GM21390 (cell line): ENCODE data around the gene NPY.
"Not testable (repeated sequence)": the region's sequence is repeated elsewhere in the genome, so short reads cannot be mapped to it uniquely, and the experiment has no call there.

Source experiments
- ATAC-seq: cut with Tn5 transposase; IDR thresholded peaks from one replicate; pipeline ENCODE4 v1.9.1; 2021; ENCODE audit not compliant: unreplicated experiment

Gene NPY

GRCh38 chr7:24283897-24284698 lies at the start of gene NPY:
Gene NPY (plus strand): TSS chr7:24284190. CDS start chr7:24285241, 1,051 bp downstream.
- ATAC-seq, result no peak

DNA sequence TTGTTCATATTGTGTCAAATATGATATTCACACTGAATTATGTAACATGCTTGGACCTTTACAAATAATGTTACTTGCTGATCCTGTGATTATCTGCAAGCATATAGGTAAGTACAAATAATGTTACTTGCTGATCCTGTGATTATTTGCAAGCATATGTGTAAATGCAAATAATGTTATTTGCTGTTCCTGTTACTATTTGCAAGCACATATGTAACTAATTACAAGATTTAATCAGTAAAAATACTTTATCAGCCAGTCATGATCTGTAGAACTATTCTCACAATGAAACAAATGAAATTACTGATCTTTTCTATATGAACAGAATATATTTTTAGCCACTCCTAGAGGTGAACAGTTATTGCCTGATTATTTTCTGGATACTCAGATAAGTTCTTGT lies 44.7 kb upstream of the NPY start:
- ATAC-seq, result no peak

- ATAC-seq, result no peak
These were observed 42.8 kb upstream of the NPY start for GRCh38 chr7:24241206-24241605.

DNA sequence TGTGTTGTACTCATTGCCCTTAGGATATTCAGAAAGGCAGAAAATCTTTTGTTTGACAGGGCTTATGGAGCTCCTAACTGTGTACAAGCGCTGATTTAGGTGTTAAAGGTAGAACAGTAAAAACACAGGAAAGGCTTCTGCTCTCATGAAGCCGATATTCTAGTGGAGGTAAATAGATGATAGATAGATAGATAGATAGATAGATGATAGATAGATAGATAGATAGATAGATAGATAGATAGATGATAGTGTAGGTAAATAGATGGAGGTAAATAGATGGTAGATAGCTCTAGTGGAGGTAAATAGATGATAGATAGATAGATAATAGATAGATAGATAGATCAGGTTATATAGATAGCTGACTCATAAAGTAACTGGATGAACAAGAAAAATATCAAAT lies 39.4 kb upstream of the NPY start:
- no peak for ATAC-seq

DNA sequence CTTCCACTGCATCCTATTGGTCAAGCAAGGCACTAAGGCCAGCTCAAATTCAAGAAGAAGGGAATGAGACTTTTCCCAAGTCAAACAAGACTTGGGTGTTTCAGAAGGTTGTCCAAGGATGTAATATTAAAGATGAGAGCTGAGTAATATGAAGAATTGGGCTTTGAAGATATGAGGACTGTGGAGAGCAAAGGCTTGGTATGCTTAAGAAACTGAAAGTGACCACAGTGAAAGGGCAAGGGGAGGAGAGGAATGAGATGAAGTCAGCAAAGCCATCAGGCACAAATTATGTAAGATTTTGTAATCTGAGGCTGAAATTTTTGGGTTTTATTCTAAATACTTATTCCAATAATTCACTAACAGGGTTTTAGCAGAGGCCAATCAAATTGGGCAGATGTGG lies 38.6 kb upstream of the NPY start:
- peak; percentile 82 for ATAC-seq

GRCh38 chr7:24249266-24249665 lies 34.7 kb upstream of the NPY start:
- no peak for ATAC-seq

GRCh38 chr7:24251568-24251967 lies 32.4 kb upstream of the NPY start:
- ATAC-seq, result no peak

DNA sequence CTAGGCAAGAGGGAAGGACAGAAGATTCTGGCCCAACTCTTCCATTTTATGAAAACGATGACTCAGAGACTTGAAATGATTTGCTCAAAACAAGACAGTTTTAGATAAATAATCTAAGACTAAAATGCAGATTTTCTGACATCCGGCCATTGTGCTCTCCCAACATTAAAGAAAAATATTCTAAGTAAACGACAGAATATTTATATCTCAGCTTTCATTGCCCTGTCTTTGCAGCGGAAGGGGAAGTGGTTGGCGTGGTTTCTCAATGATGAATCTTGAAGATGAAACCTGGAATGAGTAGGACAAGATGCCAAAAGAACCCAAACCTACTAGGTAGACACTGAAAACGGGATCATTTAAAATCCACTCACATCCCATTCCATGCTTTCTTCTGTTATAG lies 28.9 kb upstream of the NPY start:
- ATAC-seq, result no peak

GRCh38 chr7:24258324-24258723 lies 25.7 kb upstream of the NPY start:
- not testable (repeated sequence) for ATAC-seq

- no peak for ATAC-seq
These were observed 12.1 kb upstream of the NPY start for GRCh38 chr7:24271938-24272337.

DNA sequence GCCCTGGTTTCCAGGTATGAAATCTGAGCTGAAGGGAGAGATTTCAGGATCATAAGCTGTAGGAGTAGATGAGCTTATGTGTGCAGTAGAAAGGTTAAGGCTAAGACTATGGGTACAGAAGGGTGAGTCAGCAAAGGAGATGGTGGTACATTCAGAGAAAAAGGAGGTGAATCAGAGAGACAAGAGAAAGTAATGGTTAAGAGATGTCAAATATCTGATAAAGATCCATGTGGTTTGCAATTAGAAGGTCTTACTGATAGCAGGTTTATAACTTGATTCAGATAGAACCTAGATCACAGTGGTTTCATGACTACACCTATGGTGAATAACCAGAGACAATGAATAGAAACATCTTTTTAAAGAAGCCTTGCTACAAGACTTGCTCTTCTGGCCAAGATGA lies 4.5 kb upstream of the NPY start:
- no peak for ATAC-seq

GRCh38 chr7:24283554-24283896 lies 465 bp upstream of the NPY start:
- ATAC-seq, result no peak

GRCh38 chr7:24284699-24285506 lies 913 bp downstream of the NPY start:
- ATAC-seq, result no peak

GRCh38 chr7:24290004-24290641 lies 6.1 kb downstream of the NPY start:
- ATAC-seq, result peak; percentile 99

DNA sequence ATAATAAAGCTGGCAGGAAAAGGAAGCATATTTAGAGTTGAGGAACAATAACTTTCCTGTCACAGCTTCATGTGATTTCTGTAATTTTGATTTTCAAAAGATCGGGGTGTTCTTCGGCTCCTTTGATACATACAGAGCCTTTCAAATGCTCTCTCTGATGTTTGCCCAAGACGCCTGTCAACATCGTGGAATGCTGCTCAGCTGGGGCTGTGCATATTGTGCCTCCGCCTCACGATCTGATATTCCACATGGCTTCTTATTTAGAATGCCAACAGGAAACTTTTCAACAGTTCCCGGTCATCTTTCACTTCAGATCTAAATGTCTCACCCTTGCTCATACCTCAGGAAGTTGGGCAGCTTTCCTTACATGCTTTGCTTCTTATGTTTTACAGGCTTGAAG lies 7.3 kb downstream of the NPY start:
- ATAC-seq, result no peak

GRCh38 chr7:24297362-24297761 lies 13.4 kb downstream of the NPY start:
- no peak for ATAC-seq

DNA sequence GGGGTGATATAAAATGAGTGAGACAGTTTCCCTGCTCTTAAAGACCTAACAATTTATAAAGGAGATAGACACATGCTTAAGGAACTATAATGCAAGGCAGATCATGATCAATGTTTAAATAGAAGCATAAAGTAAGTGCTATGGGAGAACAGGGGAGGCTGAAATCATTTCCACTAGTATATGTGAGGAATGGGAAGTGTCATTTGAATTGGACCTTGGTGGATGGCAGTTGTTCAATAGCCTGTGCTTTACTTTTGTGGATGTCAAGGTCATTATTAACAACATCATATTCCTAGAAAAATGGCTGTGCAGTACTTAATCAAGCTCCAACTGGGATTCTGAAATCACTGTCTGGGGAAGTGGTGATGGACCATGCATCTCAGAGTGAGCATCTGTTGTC lies 14.7 kb downstream of the NPY start:
- ATAC-seq, result no peak

- ATAC-seq, result no peak
These were observed 15.2 kb downstream of the NPY start for GRCh38 chr7:24299192-24299591.

GRCh38 chr7:24301703-24302102 lies 17.7 kb downstream of the NPY start:
- no peak for ATAC-seq

- ATAC-seq, result no peak
These were observed 20.6 kb downstream of the NPY start for GRCh38 chr7:24304494-24305095.

GRCh38 chr7:24307326-24307725 lies 23.3 kb downstream of the NPY start:
- ATAC-seq, result no peak

DNA sequence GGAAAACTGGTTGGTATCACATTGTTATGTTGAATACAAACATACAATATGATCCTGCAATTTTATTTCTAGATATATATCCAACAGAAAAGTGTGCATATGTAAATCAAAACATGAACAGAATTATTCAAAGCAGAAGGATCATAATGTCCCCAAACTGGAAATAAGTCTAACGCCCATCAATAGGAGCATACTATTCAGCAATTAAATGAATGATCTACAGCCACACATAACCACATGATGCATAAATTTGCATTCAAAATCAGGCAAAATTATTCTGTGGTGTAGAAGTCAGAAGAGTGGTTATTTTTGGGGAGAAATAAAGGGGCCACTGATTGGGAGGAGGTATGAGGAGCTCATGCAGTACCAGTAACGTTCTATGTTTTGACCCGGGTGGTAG lies 28.6 kb downstream of the NPY start:
- ATAC-seq, result no peak
